CD14-positive monocyte (primary cell): Measurements from ENCODE around the gene BEGAIN. TPM values are rescaled to one million over a fixed set of nuclear protein-coding genes. Genes with fewer than 3 reads are reported as not detected.

Experiments
- DNase-seq, 3 donors: peaks; one replicate each; pipeline ENCODE4 v3.0.0-alpha.2; 2011 to 2022
- H2AFZ ChIP-seq: 2 replicates; pipeline ENCODE4 v1.6.0; 2012; ENCODE audit warnings: mild to moderate bottlenecking, low read depth, low read length, inconsistent platforms; ENCODE audit not compliant: insufficient read depth, poor library complexity, severe bottlenecking
- H3K27ac ChIP-seq, 2 donors: 1 replicate in 1 of 2; 2 replicates in 1 of 2; pipeline ENCODE4 v1.5.1; 2012 to 2013; ENCODE audit warnings: low read length in 2 of 2, control low read depth in 1 of 2, inconsistent platforms in 1 of 2, low read depth in 1 of 2, mild to moderate bottlenecking in 1 of 2
- H3K27me3 ChIP-seq, 2 donors: one replicate each; pipeline versions ENCODE4 v1.6.0 to v1.6.1; 2011 to 2013; ENCODE audit warnings: low read length in 2 of 2; ENCODE audit not compliant: control insufficient read depth in 2 of 2, insufficient read depth in 2 of 2
- H3K36me3 ChIP-seq, 2 donors: replicated peaks in 1 of 2; 1 replicate in 1 of 2; 2 replicates in 1 of 2; pipeline versions ENCODE4 v1.5.1 to v1.6.1; 2012 to 2013; ENCODE audit warnings: low read length in 2 of 2, control low read depth in 1 of 2, inconsistent platforms in 1 of 2, mild to moderate bottlenecking in 1 of 2; ENCODE audit not compliant: insufficient read depth in 2 of 2, control insufficient read depth in 1 of 2
- H3K4me1 ChIP-seq, 2 donors: 1 replicate in 1 of 2; 2 replicates in 1 of 2; pipeline versions ENCODE4 v1.5.1 to v1.6.1; 2012 to 2013; ENCODE audit warnings: low read length in 2 of 2, control low read depth in 1 of 2, inconsistent platforms in 1 of 2, mild to moderate bottlenecking in 1 of 2, moderate library complexity in 1 of 2; ENCODE audit not compliant: insufficient read depth in 2 of 2, control insufficient read depth in 1 of 2
- H3K4me2 ChIP-seq: replicated peaks from 2 replicates; pipeline ENCODE3; 2012; ENCODE audit warnings: low read length, moderate library complexity, mild to moderate bottlenecking; ENCODE audit not compliant: poor library complexity, severe bottlenecking; ENCODE audit errors: extremely low read depth
- H3K4me3 ChIP-seq, 3 experiments: fragments of 200-600 bp in 1 of 3; sonication (generic) in 1 of 3; replicated peaks in 1 of 3; 1 replicate in 2 of 3; 2 replicates in 1 of 3; pipeline ENCODE4 v1.5.1; 2011 to 2013; ENCODE audit warnings: low read length in 3 of 3, mild to moderate bottlenecking in 3 of 3, control low read depth in 2 of 3, low read depth in 2 of 3, inconsistent platforms in 1 of 3, moderate library complexity in 1 of 3
- H3K79me2 ChIP-seq: 2 replicates; pipeline ENCODE4 v1.6.0; 2012; ENCODE audit warnings: mild to moderate bottlenecking, control low read depth, inconsistent platforms, low read length, moderate library complexity; ENCODE audit not compliant: insufficient read depth
- H3K9ac ChIP-seq: 2 replicates; pipeline ENCODE4 v1.6.0; 2017; ENCODE audit warnings: low read length, mild to moderate bottlenecking; ENCODE audit not compliant: insufficient read depth, poor library complexity, severe bottlenecking
- H3K9me3 ChIP-seq, 2 donors: replicated peaks in 1 of 2; 1 replicate in 1 of 2; 2 replicates in 1 of 2; pipeline versions ENCODE4 v1.5.1 to v1.6.1; 2012 to 2013; ENCODE audit warnings: low read length in 2 of 2, control low read depth in 1 of 2; ENCODE audit not compliant: control insufficient read depth in 1 of 2, insufficient read depth in 1 of 2
- H4K20me1 ChIP-seq: 2 replicates; pipeline ENCODE4 v1.6.0; 2012; ENCODE audit warnings: mild to moderate bottlenecking, low read length, control low read depth, moderate library complexity; ENCODE audit not compliant: insufficient read depth
- H3K27ac Mint-ChIP-seq, 7 donors: one replicate each; pipeline ENCODE4 v1.8.0; 2020; ENCODE audit warnings: mild to moderate bottlenecking in 7 of 7, mixed read lengths in 7 of 7, moderate library complexity in 6 of 7, inconsistent platforms in 2 of 7
- H3K27me3 Mint-ChIP-seq, 3 donors: one replicate each; pipeline ENCODE4 v1.8.0; 2021 to 2022; ENCODE audit warnings: low read depth in 3 of 3, mild to moderate bottlenecking in 3 of 3, mixed read lengths in 3 of 3, moderate library complexity in 3 of 3, inconsistent platforms in 1 of 3
- H3K36me3 Mint-ChIP-seq, 2 donors: one replicate each; pipeline ENCODE4 v1.8.0; 2020; ENCODE audit warnings: mixed read lengths in 2 of 2, inconsistent platforms in 1 of 2, mild to moderate bottlenecking in 1 of 2
- H3K4me1 Mint-ChIP-seq: one replicate; pipeline ENCODE4 v1.8.0; 2020; ENCODE audit warnings: mild to moderate bottlenecking, mixed read lengths
- H3K4me3 Mint-ChIP-seq, 2 donors: one replicate each; pipeline ENCODE4 v1.8.0; 2020; ENCODE audit warnings: mild to moderate bottlenecking in 2 of 2, mixed read lengths in 2 of 2, moderate library complexity in 1 of 2
- H3K9me3 Mint-ChIP-seq, 7 donors: one replicate each; pipeline ENCODE4 v1.8.0; 2020 to 2022; ENCODE audit warnings: mixed read lengths in 7 of 7, mild to moderate bottlenecking in 6 of 7, moderate library complexity in 6 of 7, inconsistent platforms in 2 of 7
- CTCF ChIP-seq: fragments of 200-600 bp; IDR thresholded peaks from one replicate; pipeline ENCODE4 v1.8.0; 2022; ENCODE audit warnings: antibody characterized with exemption, mild to moderate bottlenecking
- WGBS: methylation state at CpG from one replicate; pipeline ENCODE4 v1.1.5; 2013; ENCODE audit warnings: missing lambda C conversion rate; ENCODE audit not compliant: insufficient coverage; 5-methylcytosine and 5-hydroxymethylcytosine counted together
- intact Hi-C, 2 donors: fragments of 100-400 bp; cut with micrococcal nuclease; formaldehyde crosslinking; loops; one replicate each; pipeline versions ENCODE4 v1.15.0 to v1.15.1; 2023
- polyA plus RNA-seq, 3 donors: library from polyadenylated mRNA; depleted of rRNA in 1 of 3; unstranded in 2 of 3; stranded (reverse) in 1 of 3; fragments of 300-500 nt in 2 of 3; fragments of >200 nt in 1 of 3; fragmentation: Illumina TruSeq in 2 of 3; gene quantifications; 1 replicate in 2 of 3; 2 replicates in 1 of 3; pipeline ENCODE4 v1.2.3, GENCODE V29; 2012 to 2021

The BEGAIN gene
- polyA plus RNA-seq, 3 donors = 0.25 to 0.45 TPM; not detected in 1

GRCh38 chr14:100564512-100564911 lies 22.7 kb downstream of the BEGAIN start:
- intact Hi-C loops = no loop called here
- WGBS = 94% methylated on average over 6 of the region's 6 CpGs
- no peak overlapping the region for H3K27ac Mint-ChIP-seq

GRCh38 chr14:100562751-100563150 lies 24.5 kb downstream of the BEGAIN start:
- Histone ChIP-seq H3K27me3 (peaks cover 5 to 22% of the 10 kb centered on the region in 2 donors), H3K4me1 (peaks cover 17 to 18% of the 10 kb centered on the region in 2 donors), H3K36me3 (no peaks in the 10 kb centered on the region), H3K9me3 (no peaks in the 10 kb centered on the region), H3K27ac (no peak overlapping the region), H3K9ac (peak overlapping the region; percentile 15), H3K4me2 (no peak overlapping the region), H2AFZ (no peak overlapping the region), H3K79me2 (no peaks in the 10 kb centered on the region), H3K4me3 (no peak overlapping the region), H4K20me1 (no peaks in the 10 kb centered on the region)
- TF ChIP-seq CTCF = no peak
- H3K36me3 Mint-ChIP-seq = peaks cover 0 to 5% of the 10 kb centered on the region in 2 donors
- no peak for DNase-seq
- H3K9me3 Mint-ChIP-seq = peaks cover 0 to 5% (median 0%) of the 10 kb centered on the region in 7 donors
- WGBS = 97% methylated on average over 14 of the region's 18 CpGs
- no peak overlapping the region for H3K4me3 Mint-ChIP-seq
- H3K27ac Mint-ChIP-seq = no peak overlapping the region
- H3K27me3 Mint-ChIP-seq = peaks cover 22 to 46% (median 39%) of the 10 kb centered on the region in 3 donors
- peaks cover 17% of the 10 kb centered on the region for H3K4me1 Mint-ChIP-seq
- intact Hi-C loops = no loop called here

More at GRCh38 chr14:100564512-100564911, 22.7 kb downstream of the BEGAIN start:
- H3K79me2 ChIP-seq = no peaks in the 10 kb centered on the region
- peaks cover 13% of the 10 kb centered on the region for H3K4me1 Mint-ChIP-seq
- H3K4me3 ChIP-seq = no peak overlapping the region
- H3K9ac ChIP-seq = no peak overlapping the region
- H3K4me1 ChIP-seq = peaks cover 14 to 21% of the 10 kb centered on the region in 2 donors
- no peak overlapping the region for H3K27ac ChIP-seq
- peaks cover 28 to 55% (median 44%) of the 10 kb centered on the region in 3 donors for H3K27me3 Mint-ChIP-seq
- H2AFZ ChIP-seq = no peak overlapping the region
- H3K4me3 Mint-ChIP-seq = peak overlapping the region in 1 of 2 donors; percentile 4
- no peak overlapping the region for H3K4me2 ChIP-seq
- TF ChIP-seq CTCF = no peak
- H3K36me3 ChIP-seq = no peaks in the 10 kb centered on the region
- peaks cover 0 to 8% (median 3%) of the 10 kb centered on the region in 7 donors for H3K9me3 Mint-ChIP-seq
- H3K27me3 ChIP-seq = peaks cover 10 to 35% of the 10 kb centered on the region in 2 donors
- H3K9me3 ChIP-seq = no peaks in the 10 kb centered on the region
- peaks cover 0 to 2% of the 10 kb centered on the region in 2 donors for H3K36me3 Mint-ChIP-seq
- no peaks in the 10 kb centered on the region for H4K20me1 ChIP-seq
- no peak for DNase-seq
